Caco-2 (cell line): ENCODE results near the gene MAST4. TPM values are rescaled to one million over a fixed set of nuclear protein-coding genes. Genes with fewer than 3 reads are reported as not detected.

Experiments used
- BruUV-seq: library from RNA; stranded (reverse); fragments of 400-500 nt; replicated peaks from 2 replicates; lab custom pipeline; 2021; lab: Mats Ljungman, UMichigan
- CTCF ChIA-PET: fragments of 300-600 bp; sonication (Branson Sonifier 250); formaldehyde crosslinking; loops from one replicate; lab custom pipeline; 2022; ENCODE audit warnings: antibody characterized with exemption; lab: Charles Lee
- POLR2A ChIA-PET: fragments of 300-600 bp; sonication (Branson Sonifier 250); formaldehyde crosslinking; loops from one replicate; lab custom pipeline; 2022; ENCODE audit warnings: antibody characterized with exemption; lab: Charles Lee
- DNase-seq, 2 experiments: peaks; one replicate each; pipeline versions ENCODE4 v3.0.0 to v3.0.0-alpha.2; 2020 to 2022
- H3K27me3 ChIP-seq: replicated peaks from 2 replicates; pipeline ENCODE4 v1.6.0; 2011; ENCODE audit warnings: low read length; ENCODE audit not compliant: control insufficient read depth, insufficient read depth
- H3K36me3 ChIP-seq: 2 replicates; pipeline ENCODE4 v1.5.1; 2011; ENCODE audit warnings: low read length; ENCODE audit not compliant: control insufficient read depth, insufficient read depth
- H3K4me1 ChIP-seq: fragments of 250-450 bp; sonication (Bioruptor Pico); 2 replicates; pipeline ENCODE4 v1.5.1; 2020; ENCODE audit warnings: mild to moderate bottlenecking
- H3K4me3 ChIP-seq: 2 replicates; pipeline ENCODE4 v1.5.1; 2011; ENCODE audit warnings: low read depth, mild to moderate bottlenecking, control low read depth, low read length
- H3K9me3 ChIP-seq: fragments of 250-450 bp; sonication (Bioruptor Pico); 2 replicates; pipeline ENCODE4 v1.5.1; 2020; ENCODE audit warnings: mild to moderate bottlenecking, moderate library complexity
- H3K27ac Mint-ChIP-seq: one replicate; pipeline ENCODE4 v1.8.0; 2022; ENCODE audit warnings: mixed read lengths; ENCODE audit not compliant: unreplicated experiment
- H3K27me3 Mint-ChIP-seq: one replicate; pipeline ENCODE4 v1.8.0; 2022; ENCODE audit warnings: mixed read lengths; ENCODE audit not compliant: insufficient read depth, unreplicated experiment
- H3K36me3 Mint-ChIP-seq: one replicate; pipeline ENCODE4 v1.8.0; 2022; ENCODE audit warnings: mild to moderate bottlenecking, mixed read lengths; ENCODE audit not compliant: insufficient read depth, unreplicated experiment
- H3K4me1 Mint-ChIP-seq: one replicate; pipeline ENCODE4 v1.8.0; 2022; ENCODE audit warnings: low read depth, mixed read lengths; ENCODE audit not compliant: unreplicated experiment
- H3K4me3 Mint-ChIP-seq: one replicate; pipeline ENCODE4 v1.8.0; 2022; ENCODE audit warnings: mild to moderate bottlenecking, moderate library complexity, mixed read lengths; ENCODE audit not compliant: unreplicated experiment
- H3K9me3 Mint-ChIP-seq: one replicate; pipeline ENCODE4 v1.8.0; 2022; ENCODE audit warnings: mixed read lengths; ENCODE audit not compliant: unreplicated experiment
- intact Hi-C: fragments of 100-400 bp; cut with micrococcal nuclease; formaldehyde crosslinking; loops from one replicate; pipeline ENCODE4 v1.10.0; 2022; ENCODE audit not compliant: unreplicated experiment
- total RNA-seq: library from RNA; stranded (reverse); gene quantifications from 2 replicates; pipeline ENCODE4 v1.2.3, GENCODE V29; 2022
- TF ChIP-seq, protein P1 (sequence below), 2 experiments: fragments of 200-600 bp in 1 of 2; IDR thresholded peaks; 1 replicate in 1 of 2; 2 replicates in 1 of 2; pipeline versions ENCODE4 v1.5.1 to v1.8.0; 2011 to 2022; ENCODE audit warnings: antibody characterized with exemption in 1 of 2, control low read depth in 1 of 2, inconsistent platforms in 1 of 2, low read depth in 1 of 2, low read length in 1 of 2, mild to moderate bottlenecking in 1 of 2, moderate library complexity in 1 of 2; ENCODE audit not compliant: insufficient read depth in 1 of 2, severe bottlenecking in 1 of 2, unreplicated experiment in 1 of 2

The MAST4 gene
- total RNA-seq, 1 experiment from 2014 or later: 17.8 TPM

DNA sequence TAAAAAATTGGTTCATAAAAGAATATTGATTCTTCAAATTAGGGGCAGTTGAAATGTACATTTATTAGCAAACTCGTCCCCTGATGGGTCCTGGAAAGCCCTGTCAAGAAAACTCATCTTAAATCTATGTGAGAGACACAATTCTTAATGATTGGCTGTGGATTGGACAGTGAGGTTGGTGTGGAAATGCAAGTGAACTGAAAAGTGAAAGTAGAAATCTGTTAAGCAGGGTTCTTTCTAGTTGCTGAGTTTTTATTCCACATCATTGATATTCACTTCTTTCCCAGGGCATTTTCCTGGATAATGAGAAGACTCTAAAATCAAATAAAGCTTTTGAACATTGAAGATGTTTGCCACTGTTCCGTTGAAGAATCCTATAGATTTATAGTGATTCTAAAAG is 292.4 kb downstream of the MAST4 start:
- DNase-seq: no peak
- POLR2A ChIA-PET: no interaction called here
- no peak overlapping the region for H3K4me3 ChIP-seq
- BruUV-seq: no TSS peak
- TF ChIP-seq, protein P1, sequence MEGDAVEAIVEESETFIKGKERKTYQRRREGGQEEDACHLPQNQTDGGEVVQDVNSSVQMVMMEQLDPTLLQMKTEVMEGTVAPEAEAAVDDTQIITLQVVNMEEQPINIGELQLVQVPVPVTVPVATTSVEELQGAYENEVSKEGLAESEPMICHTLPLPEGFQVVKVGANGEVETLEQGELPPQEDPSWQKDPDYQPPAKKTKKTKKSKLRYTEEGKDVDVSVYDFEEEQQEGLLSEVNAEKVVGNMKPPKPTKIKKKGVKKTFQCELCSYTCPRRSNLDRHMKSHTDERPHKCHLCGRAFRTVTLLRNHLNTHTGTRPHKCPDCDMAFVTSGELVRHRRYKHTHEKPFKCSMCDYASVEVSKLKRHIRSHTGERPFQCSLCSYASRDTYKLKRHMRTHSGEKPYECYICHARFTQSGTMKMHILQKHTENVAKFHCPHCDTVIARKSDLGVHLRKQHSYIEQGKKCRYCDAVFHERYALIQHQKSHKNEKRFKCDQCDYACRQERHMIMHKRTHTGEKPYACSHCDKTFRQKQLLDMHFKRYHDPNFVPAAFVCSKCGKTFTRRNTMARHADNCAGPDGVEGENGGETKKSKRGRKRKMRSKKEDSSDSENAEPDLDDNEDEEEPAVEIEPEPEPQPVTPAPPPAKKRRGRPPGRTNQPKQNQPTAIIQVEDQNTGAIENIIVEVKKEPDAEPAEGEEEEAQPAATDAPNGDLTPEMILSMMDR (IDR thresholded peaks at IDR 0.05; ENCODE audit: insufficient read depth in 1 of 2, low read depth in 1 of 2, low read length in 1 of 2, severe bottlenecking in 1 of 2, unreplicated experiment in 1 of 2): no peak
- CTCF ChIA-PET: no interaction called here
- Mint-ChIP-seq H3K27ac (no peak overlapping the region), H3K4me1 (peaks cover 9% of the 10 kb centered on the region), H3K36me3 (no peaks in the 10 kb centered on the region), H3K4me3 (no peak overlapping the region), H3K27me3 (no peaks in the 10 kb centered on the region), H3K9me3 (no peaks in the 10 kb centered on the region)
- H3K27me3 ChIP-seq: no peaks in the 10 kb centered on the region
- H3K4me1 ChIP-seq: no peaks in the 10 kb centered on the region; the same call in 1 of the 2 replicates
- no peaks in the 10 kb centered on the region for H3K36me3 ChIP-seq
- intact Hi-C loops: no loop called here
- H3K9me3 ChIP-seq: no peaks in the 10 kb centered on the region

GRCh38 chr5:66889056-66889455 is 292.9 kb downstream of the MAST4 start:
- Mint-ChIP-seq H3K9me3 (no peaks in the 10 kb centered on the region), H3K36me3 (no peaks in the 10 kb centered on the region), H3K27ac (no peak overlapping the region), H3K4me1 (peaks cover 9% of the 10 kb centered on the region), H3K27me3 (no peaks in the 10 kb centered on the region), H3K4me3 (no peak overlapping the region)
- Histone ChIP-seq H3K4me1 (no peaks in the 10 kb centered on the region; the same call in 1 of the 2 replicates), H3K27me3 (no peaks in the 10 kb centered on the region), H3K36me3 (no peaks in the 10 kb centered on the region), H3K4me3 (no peak overlapping the region), H3K9me3 (no peaks in the 10 kb centered on the region)
- ChIA-PET CTCF (no interaction called here), POLR2A (no interaction called here)
- intact Hi-C loops: no loop called here
- no peak for DNase-seq
- BruUV-seq: no TSS peak
- TF ChIP-seq, protein P1 (IDR thresholded peaks at IDR 0.05; ENCODE audit: insufficient read depth in 1 of 2, low read depth in 1 of 2, low read length in 1 of 2, severe bottlenecking in 1 of 2, unreplicated experiment in 1 of 2): no peak

DNA sequence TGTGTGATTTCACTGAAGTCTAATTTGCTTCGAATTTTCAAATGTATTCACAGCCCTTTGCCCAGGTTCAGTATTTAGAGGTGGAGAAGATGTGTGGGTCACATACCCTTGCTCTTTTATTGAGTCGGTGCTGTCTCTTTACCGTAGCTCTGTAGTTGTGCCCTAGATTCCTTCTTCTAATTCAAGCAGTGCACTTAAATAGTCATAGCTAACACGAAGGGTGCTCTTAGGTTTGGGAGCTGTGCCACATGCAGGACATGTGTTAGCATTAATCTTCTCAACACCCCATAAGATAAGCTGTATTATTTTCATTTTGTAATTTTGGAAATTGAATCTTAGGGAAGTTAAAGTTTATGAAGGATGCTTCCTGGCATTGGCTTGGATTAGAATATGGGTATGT is 293.3 kb downstream of the MAST4 start:
- TF ChIP-seq, protein P1 (IDR thresholded peaks at IDR 0.05; ENCODE audit: insufficient read depth in 1 of 2, low read depth in 1 of 2, low read length in 1 of 2, severe bottlenecking in 1 of 2, unreplicated experiment in 1 of 2): no peak
- no peaks in the 10 kb centered on the region for H3K36me3 Mint-ChIP-seq
- no peak overlapping the region for H3K4me3 ChIP-seq
- no peaks in the 10 kb centered on the region for H3K27me3 ChIP-seq
- H3K36me3 ChIP-seq: no peaks in the 10 kb centered on the region
- no TSS peak for BruUV-seq
- DNase-seq: no peak
- no peaks in the 10 kb centered on the region for H3K9me3 ChIP-seq
- H3K4me1 ChIP-seq: no peaks in the 10 kb centered on the region; the same call in 1 of the 2 replicates
- POLR2A ChIA-PET: no interaction called here
- intact Hi-C loops: no loop called here
- no peaks in the 10 kb centered on the region for H3K27me3 Mint-ChIP-seq
- no peaks in the 10 kb centered on the region for H3K9me3 Mint-ChIP-seq
- CTCF ChIA-PET: no interaction called here
- H3K4me3 Mint-ChIP-seq: no peak overlapping the region
- peaks cover 9% of the 10 kb centered on the region for H3K4me1 Mint-ChIP-seq
- H3K27ac Mint-ChIP-seq: no peak overlapping the region
